GM12874 (cell line): ENCODE data around the gene TNNT3.

Experiments
- TF ChIP-seq, protein P1 (sequence below): IDR thresholded peaks from 2 replicates; pipeline ENCODE4 v1.5.1; 2011; ENCODE audit warnings: low read depth, mild to moderate bottlenecking, control low read depth, low read length, moderate library complexity; ENCODE audit not compliant: insufficient read depth

TNNT3 gene

DNA sequence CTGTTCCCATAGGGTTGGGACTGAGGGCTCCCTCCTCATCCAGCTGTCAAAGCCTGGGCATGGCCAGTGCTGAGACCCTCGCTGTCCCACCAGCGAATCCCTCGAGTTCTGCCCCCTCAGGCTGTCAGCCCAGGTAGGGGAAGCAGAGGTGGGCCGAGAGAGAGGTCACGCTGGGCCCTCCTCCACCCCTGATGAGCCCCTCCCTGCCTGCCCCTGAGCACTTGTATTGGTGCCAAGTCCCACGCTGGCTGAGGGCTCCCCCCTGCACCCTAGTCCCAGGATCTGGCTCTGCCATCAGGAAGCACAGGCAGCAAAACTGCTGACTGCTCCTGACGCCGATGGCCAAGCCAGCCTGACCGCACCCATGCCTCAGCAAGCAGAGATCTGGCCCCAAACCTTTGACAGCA is 31.2 kb upstream of the TNNT3 start:
- TF ChIP-seq, protein P1, sequence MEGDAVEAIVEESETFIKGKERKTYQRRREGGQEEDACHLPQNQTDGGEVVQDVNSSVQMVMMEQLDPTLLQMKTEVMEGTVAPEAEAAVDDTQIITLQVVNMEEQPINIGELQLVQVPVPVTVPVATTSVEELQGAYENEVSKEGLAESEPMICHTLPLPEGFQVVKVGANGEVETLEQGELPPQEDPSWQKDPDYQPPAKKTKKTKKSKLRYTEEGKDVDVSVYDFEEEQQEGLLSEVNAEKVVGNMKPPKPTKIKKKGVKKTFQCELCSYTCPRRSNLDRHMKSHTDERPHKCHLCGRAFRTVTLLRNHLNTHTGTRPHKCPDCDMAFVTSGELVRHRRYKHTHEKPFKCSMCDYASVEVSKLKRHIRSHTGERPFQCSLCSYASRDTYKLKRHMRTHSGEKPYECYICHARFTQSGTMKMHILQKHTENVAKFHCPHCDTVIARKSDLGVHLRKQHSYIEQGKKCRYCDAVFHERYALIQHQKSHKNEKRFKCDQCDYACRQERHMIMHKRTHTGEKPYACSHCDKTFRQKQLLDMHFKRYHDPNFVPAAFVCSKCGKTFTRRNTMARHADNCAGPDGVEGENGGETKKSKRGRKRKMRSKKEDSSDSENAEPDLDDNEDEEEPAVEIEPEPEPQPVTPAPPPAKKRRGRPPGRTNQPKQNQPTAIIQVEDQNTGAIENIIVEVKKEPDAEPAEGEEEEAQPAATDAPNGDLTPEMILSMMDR: no peak

DNA sequence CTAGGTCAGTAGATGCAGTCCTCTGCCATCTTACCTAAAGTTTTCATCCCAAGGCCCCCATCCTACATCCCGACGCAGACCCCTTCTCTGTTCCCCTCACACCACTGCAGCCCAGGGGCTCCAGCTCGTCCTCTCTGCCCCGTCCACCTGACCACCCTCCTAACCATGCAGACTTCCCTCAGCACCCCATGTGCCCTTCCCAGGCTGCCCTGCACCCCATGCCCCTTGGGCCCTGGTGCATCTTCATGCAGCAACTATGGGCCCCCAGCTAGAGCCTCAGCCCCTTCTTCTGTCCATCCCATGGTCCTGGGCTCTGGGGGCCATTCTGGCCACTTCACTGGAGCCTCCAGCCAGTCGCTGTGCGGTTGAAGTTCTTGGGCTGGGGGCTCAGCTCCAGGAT is 30.7 kb upstream of the TNNT3 start:
- TF ChIP-seq, protein P1: no peak

DNA sequence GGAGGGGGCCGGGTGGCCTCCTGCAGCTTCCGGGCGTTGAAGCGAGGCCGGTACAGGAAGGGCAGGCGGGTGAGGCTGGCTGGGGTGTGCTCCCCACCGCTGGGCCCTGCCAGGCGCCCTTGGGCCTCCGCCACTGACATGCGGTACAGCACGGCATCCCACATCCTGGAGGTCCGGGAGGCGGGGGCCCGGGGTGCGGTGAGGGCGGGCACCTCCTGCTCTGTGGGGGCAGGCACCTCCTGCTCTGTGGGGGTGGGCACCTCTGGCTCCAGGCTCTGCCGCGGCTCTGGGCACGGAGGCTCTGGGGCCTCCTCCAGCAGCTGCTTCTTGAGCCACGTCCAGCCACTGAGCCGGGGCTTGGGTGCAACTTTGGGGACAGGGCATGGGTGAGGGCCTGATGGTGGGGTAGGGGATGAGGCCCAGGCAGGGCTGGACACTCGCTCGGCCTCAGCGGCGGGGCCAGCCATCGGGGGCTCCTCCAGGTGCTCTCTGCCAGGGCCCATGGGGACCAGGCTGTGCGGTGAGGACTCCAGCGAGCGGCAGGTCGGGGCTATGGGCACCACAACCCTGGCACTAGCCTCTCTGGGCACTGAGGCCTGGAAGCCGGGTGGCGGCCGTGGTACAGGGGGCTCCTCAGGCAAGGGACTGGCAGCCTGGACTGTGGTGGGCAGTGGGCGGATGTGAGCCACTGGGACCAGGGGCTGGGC is 30.1 kb upstream of the TNNT3 start:
- TF ChIP-seq, protein P1: no peak

DNA sequence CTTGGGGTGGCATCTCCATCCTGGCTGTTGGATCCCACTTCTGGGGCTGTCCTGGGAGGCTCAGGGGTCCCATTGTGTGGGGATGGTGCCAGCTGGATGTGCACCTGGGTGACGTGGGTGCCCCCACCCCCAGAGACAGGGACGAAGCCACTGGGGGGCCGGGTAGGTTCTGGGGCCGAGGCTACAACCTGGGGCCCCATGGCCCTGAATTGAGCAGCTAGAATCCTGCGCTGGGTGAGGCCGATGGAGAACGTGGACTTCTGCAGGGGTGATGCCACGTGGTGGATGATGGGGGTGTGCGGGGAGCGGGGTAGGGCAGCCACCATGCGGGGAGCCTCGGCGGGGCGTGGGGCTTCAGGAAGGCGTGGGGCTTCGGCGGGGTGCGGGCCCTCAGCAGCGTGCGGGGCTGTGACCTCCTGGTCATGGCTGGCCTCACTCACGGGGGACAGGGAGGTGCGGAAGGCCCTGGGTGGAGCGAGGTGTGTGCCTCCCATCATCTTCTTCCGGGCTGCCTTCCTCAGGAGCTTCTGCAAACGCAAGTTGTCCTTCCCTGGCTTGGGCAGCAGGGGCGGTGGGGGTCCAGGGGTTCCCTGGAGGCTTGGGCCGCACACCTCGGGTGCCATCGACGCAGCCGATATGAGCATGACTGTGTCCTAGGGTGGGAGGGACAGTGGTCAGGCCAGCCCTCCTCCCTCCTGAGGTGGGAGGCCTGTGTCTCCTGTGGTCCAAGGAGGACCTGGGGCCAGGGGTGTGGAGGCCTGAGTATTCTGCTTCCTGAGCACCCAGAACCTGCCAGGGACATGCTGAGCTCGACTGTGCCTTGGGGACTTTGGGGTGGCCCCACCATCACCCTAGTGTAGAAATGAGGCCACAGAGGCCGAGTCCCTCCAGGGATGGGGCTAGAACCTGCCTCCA is 29.3 kb upstream of the TNNT3 start:
- TF ChIP-seq, protein P1: no peak

DNA sequence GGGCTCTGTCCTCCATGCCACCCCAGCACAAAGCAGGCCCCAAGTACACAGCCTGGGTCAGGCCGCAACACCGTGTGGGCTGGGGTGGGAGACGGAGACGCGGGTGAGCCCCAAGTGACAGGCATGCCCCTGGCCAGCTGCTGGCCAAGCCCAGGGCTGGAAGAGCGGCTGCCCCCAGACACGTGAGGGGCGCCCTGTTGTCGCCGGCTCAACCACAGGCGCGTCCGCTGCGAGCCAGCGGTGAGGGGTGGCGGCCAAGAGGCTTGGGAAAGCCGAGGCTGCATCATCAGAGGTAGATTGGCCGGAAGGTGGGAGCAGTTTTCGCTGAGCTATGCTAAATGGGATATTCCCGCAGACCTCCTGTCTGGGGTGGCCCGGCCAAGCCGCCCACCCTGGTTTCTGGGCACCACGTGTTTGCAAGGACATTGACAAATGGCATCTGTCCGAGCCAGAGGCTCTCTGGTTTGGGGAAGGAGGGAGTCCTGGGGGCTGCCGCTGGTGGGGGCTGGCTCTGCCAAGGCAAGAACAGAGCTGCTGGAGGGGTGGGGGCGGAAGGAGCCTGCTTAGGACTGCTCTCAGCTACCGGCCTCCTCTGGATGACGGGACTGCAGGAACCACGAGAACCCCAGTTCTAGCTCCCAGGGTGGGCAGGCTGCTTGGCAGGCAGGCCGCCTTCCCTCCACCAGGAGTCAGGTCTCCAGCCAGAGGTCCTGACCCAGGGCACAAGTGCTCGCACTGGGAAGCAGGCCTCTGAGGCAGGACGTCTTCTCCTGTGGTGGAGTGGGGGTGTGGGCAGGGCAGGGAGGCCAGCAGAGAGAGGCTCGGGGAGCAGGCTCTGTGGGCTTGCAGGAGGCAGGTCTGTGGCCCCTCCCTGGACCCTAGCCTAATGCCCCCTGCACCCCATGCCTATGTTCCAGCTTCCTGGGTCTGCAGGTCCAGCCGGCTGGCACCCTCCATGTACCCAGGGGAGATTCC is 28.4 kb upstream of the TNNT3 start:
- TF ChIP-seq, protein P1: no peak

DNA sequence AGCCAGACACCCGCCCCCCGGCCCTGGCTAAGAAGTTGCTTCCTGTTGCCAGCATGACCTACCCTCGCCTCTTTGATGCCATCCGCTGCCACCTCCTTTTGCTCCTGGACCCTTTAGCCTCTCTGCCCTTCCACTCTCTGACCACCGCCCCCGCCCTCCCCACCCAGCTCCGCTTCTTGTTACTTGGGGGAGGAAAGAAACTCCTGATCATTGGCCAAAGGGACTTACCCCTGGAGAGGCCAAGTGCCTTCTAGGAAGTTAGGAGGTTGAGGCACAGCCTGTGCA is 27.7 kb upstream of the TNNT3 start, which contains the start of gene PRR33:
PRR33 (minus strand) TSS at position 65 of the 285 bp plus-strand sequence. CDS start 1,311 bp downstream, outside the sequence.
- TF ChIP-seq, protein P1: no peak

DNA sequence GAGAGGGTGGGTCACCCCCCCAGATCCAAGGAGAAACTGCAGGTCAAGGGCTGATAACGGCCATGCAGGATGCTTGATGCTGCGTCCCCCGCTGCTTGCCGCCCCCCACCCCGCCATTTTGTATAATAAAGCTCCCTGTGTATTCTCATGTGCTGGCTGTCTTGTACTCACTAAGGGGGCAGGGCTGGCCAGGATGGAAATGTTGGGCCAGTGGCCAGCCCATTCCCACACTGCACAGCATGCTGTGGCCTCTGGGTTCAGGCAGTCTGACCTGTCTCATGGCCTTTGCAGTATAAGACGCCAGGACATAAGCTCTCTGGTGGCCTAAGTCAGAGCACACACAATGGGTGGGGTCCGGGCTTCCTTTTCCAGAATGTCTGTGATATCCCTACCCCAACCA is 27.4 kb upstream of the TNNT3 start:
- TF ChIP-seq, protein P1: no peak
